SIG-M5 treated with dmso at 0.1 percent for 504 hours (cell line): ENCODE data around the gene SWT1.
"Not testable (repeated sequence)": the region's sequence is repeated elsewhere in the genome, so short reads cannot be mapped to it uniquely, and the experiment has no call there.

Experiments used
- DNase-seq: peaks from one replicate; lab custom pipeline; 2025; ENCODE audit not compliant: unreplicated experiment; lab: John Stamatoyannopoulos, UW

SWT1 gene

DNA sequence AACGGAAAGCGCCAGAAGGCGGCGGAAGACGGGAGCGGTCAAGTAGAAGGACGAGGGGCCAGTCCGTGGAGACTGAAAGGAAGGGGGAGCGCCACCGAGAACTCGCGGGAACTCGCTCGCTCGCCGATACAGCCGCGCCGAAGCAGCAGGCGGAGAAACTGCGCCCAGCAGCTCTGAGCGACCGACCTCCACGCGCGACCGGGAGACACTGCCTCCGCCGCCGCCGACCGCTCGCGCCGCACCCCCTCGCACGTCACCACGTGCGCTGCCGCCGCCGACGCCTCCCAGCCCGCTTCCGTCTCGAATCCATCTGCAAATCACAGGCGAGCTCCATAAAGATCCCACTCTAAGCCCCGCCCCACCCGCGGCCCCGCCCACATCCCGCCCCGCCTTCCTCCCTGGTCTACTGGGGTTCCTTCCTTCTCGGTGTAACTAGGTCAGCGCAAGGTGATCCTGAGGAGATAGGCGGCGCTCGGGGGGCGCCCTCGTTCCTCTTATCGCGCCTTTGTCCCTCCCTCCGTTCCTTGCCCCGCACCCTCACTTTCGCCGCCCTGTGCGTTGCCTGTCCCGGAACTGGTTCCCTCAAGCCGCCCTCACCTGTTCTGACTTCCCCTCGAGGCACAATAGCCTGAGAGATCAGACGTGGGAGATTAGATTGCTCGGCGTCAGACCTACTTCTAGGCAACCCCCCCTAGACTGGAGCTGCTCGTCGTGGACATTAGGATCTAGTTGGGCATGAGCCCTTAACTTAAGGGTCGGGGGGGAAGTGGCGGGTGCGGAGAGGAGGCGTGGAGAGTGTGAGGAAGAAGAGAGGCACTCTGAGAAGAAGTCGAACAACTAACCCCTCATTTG lies 160.3 kb downstream of the SWT1 start, which contains the start of gene IVNS1ABP:
Gene IVNS1ABP (minus strand): TSS at position 210 of the 852 bp plus-strand sequence. CDS start 7,750 bp downstream, outside the sequence.
- peak; percentile 97 for DNase-seq

DNA sequence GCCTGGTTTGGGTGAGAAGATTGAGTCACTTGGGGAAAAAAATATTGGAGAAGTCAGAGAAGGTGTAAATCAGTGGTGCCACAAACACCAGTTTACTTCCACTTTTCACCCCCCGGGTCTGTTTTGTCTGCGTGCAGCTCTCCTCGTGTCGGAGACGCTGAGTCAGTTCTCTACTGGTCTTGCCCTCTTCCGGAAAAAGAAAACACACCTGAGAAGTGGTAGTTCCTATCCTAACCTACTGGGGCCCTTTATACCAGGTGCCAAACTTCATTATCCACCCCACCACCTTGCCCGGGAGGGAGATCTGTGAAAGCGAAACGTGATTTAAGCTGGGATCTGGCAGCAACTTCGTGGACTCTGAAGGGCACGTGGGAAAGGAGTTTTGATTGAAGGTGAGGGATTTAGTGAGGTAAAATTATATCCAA lies 160.9 kb downstream of the SWT1 start:
- peak; percentile 82 for DNase-seq

DNA sequence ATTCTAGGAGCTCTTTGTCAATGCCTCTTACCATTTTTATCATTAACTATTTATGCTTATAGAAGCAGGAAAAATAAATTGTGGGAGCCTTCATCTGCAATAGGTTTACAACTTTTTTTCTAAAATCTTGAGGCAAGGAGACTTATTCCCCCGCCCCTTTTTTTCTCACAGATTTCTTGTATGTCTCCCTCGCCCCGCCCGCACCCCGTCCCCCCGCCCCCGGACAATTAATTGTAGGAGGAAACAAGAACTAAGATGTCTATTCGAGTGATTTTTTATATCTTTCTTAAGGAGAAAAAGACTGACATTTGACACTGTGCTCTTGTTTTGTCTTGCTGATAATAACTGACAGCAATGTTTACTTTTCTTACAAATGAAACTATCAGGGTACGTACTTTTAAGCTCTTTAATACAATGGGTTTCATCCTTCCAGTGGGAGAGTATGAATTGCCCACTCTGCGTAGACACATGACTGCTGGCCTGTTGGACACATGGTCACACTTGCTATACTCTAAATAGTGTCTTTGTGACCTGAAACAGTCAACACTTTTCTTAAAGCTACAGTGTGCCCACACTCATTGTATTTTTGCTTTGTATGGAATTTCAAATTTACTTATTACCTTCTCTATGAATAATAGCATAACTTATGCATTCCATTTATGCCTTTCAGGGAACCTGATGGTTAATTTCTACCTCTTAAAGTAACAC lies 161.6 kb downstream of the SWT1 start:
- no peak for DNase-seq

DNA sequence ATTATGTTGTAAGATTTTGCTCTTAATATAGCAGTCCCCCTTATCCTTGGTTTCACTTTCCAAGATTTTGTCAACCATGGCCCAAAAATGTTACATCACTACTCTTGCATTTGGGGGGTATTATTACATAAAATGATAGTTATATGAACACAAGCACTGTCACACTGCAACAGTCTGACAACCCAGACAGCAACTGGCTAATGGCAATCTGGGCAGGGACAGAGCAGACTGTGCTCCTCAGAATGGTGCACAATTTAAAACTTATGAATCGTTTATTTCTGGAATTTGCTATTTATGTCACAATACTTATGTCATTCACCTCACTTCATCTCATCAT lies 162.1 kb downstream of the SWT1 start:
- DNase-seq: peak; percentile 24

DNA sequence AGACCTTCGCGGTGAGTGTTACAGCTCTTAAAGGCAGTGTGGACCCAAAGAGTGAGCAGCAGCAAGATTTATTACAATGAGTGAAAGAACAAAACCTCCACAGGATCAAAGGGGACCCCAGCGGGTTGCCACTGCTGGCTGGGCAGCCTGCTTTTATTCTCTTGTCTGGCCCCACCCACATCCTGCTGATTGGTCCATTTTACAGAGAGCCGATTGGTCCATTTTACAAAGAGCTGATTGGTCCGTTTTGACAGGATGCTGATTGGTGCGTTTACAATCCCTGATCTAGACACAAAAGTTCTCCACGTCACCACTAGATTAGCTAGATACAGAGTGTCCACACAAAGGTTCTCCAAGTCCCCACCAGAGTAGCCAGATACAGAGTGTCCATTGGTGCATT lies 164.1 kb downstream of the SWT1 start:
- DNase-seq: not testable (repeated sequence)

DNA sequence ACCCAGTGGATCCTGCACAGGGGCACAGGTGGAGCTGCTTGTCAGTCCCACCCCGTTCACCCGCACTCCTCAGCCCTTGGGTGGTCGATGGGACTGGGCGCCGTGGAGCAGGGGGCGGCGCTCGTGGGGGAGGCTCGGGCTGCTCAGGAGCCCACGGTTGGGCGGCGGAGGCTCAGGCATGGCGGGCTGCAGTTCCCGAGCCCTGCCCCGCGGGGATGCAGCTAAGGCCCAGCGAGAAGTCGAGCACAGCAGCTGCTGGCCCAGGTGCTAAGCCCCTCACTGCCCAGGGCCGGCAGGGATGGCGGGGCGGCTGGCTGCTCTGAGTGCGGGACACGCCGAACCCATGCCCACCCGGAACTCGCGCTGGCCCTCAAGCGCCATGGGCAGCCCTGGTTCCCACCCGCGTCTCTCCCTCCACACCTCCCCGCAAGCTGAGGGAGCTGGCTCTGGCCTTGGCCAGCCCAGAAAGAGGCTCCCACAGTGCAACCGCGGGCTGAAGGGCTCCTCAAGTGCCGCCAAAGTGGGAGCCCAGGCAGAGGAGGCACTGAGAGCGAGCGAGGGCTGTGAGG lies 164.8 kb downstream of the SWT1 start:
- not testable (repeated sequence) for DNase-seq

DNA sequence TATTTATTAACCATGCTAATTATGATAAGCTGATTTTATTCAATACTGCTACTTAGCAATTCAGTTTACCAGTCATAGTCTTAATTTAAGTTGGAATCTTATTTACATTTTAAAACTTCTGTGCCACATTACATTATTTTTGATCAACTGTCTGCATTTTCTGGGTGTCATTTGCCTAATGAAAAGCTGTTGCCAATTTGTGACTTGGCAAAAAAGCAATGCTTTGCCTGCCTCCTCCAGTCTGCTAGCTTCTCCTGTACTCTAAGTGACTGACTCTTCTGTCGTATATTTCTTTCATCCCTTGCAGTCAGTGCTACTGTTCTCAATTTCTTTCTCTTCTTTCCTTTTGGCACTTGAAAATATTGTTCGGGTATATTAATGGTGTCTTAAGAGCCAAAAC lies 165.7 kb downstream of the SWT1 start:
- DNase-seq: no peak

DNA sequence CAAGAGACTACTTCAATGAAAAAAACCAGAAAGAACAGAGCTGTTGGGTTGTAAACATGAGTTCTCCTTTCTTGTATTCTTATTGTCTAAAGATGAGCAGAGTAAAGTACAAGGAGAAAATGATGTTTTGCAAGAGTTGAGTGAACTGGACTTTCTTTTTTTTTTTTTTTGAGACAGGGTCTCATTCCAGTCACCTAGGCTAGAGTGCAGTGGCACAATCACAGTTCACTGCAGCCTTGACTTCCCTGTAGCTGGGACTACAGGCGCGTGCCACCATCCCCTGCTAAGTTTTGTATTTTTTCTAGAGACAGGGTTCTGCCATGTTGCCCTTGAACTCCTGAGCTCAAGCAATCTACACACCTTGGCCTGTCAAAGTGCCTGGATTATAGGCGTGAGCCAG lies 167.2 kb downstream of the SWT1 start:
- DNase-seq: no peak

DNA sequence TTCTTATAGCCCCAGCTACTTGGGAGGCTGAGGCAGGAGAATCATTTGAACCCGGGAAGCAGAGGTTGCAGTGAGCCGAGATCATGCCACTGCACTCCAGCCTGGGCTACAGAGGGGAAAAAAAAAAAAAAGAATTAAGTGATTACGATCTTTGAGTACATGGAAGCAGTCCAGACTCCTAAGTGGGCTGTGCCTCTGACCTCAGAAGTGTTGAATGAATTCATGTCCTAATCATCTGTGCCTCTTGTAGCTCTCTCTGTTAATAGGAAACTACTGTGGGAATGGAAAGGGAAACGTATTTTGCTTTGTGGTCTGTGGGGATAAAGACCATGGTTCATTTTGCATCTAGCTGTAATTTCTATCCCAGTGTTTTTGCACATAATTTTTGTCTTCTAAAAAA lies 168.4 kb downstream of the SWT1 start:
- DNase-seq: no peak

DNA sequence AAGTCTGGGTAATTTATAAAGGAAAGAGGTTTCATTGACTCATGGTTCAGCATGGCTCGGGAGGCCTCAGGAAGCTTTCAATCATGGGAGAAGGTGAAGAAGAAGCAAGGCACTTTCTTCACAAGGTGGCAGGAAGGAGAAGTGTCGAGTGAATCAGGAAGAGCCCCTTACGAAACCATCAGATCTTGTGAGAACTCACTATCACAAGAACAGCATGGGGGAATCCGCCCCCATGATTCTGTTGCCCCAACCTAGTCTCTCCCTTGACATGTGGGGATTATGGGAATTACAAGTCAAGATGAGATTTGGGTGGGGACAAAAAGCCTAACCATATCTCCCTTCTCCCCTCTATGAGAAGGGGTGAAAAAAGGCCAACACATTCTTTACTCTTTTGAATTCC lies 171.3 kb downstream of the SWT1 start:
- peak; percentile 27 for DNase-seq

DNA sequence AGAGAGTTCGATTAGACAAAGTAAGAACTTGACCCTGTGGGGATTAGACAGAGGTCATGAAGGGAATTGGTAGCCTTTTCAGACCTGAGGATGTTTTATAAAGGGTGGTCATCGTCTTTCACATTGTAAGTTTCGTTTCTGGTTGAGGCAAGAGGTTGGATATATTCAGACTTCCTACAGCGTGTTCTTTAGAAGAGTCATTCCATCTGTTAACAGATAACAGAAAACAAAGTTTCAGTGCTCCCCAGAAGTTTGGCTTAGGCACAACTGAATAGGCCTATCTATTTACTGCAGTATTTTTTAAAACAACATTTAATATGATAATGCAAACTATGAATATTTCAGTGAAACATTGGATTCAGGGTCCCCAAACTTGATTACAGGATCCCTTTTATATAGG lies 177.2 kb downstream of the SWT1 start:
- DNase-seq: no peak

DNA sequence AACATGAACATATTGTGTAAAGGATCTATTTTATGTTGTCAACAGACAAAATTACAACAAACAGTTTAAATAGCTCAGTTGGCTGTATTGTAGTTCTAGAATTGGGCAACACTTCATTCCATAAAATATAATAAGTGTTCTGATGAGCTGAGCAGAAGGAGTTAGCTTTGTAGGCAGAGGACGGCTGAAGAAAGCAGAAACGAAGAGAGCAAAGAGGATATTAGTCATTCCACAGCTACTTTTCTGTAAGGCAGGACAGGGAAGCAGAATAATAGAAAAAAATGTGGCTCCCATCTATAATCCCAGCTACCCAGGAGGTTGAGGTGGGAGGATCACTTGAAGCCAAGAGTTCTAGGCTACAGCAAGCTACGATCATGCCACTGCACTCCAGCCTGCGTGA lies 180.3 kb downstream of the SWT1 start:
- DNase-seq: peak; percentile 87

DNA sequence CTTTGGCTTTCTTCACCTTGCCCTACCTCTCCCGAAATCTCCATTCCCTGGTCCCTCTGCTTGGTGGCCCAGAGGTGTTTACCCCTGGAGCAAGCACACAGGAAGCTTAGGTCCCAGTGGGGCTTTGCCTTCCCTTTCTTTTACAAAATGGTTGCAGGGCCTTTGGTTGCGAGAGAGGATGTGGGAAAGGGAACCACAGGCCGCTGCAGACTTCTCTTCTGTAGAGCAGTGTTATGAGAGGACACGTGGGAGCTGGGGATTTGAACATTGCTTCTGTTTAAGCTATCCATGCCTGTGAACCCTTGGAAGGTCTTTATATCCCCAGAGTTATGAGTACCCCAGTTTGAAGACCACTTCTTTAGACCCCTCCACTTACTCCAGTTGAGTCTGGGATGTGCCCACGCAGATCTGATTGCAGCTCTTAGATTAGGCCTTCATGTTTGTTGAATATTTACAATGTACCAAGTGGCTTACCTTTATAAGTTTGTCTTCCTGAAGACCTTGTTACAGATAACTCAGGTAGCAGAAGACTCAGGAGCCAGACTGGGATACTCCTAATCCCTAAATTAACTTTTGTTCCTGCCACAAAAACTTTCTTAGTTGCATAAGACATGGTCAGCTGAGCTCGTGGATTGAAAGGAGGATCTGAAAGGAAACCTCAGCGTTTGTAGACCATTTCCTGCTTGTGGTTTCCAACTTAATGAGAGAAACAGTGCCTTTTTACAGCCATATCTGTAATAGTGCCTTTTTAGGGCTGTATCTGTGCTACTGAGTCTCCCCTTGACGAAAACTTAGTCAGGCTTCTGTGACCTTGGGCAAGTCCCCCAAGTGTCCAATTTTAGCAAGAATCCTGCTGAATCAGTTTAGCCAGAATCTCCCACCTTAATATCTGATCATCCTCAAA lies 182.0 kb downstream of the SWT1 start:
- DNase-seq: peak; percentile 97

DNA sequence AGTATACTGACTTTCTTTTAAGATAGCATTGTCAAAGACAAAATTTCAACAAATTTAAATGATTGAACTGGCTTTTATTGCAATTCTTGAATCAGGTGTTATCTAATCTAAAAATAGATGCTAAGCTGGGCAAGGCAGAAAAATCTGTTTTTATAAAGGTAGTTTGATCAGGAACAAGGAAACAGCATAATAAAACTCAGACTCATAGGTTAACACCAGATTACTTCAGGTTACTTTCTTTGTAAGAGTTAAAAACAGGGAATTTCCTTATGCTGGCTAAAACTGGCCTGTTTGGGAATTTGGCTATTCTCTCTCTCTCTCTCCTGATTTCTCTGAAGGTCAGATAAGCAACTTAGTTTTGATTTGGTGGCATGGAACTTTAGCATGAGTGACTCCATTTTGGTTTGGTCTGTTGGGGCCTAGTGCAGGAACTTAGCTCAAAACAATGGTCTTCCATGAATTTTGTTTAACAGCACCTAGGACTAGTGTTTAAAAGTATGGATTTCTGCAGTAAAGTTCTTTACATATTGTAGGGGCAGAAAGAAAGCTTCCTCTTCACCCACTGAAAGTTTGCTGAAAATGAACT lies 184.3 kb downstream of the SWT1 start:
- no peak for DNase-seq
